Kidney (tissue), 14 donors: Measurements from ENCODE around the gene AGBL1. TPM values are rescaled to one million over a fixed set of nuclear protein-coding genes. Genes with fewer than 3 reads are reported as not detected.

ENCODE experiments used
- DNase-seq, 5 donors: peaks; one replicate each; pipeline ENCODE4 v3.0.0-alpha.2; 2013 to 2020
- FAIRE-seq: peaks from 2 replicates; lab custom pipeline; 2012; peaks lifted over from hg19 to GRCh38; lab: Jason Lieb, UNC
- H3K27ac ChIP-seq, 2 donors: one replicate each; pipeline ENCODE4 v1.7.0; 2013; ENCODE audit warnings: low read depth in 2 of 2, low read length in 2 of 2, inconsistent platforms in 1 of 2
- H3K27me3 ChIP-seq: one replicate; pipeline ENCODE4 v1.7.1; 2013; ENCODE audit warnings: low read length, inconsistent platforms; ENCODE audit not compliant: control insufficient read depth, insufficient read depth
- H3K36me3 ChIP-seq, 3 donors: one replicate each; pipeline versions ENCODE4 v1.7.0 to v1.7.1; 2013; ENCODE audit warnings: low read length in 3 of 3, control low read depth in 1 of 3, inconsistent platforms in 1 of 3; ENCODE audit not compliant: insufficient read depth in 3 of 3, control insufficient read depth in 2 of 3
- H3K4me1 ChIP-seq, 3 donors: one replicate each; pipeline versions ENCODE4 v1.7.0 to v1.7.1; 2013; ENCODE audit warnings: low read length in 3 of 3, inconsistent platforms in 1 of 3, low read depth in 1 of 3; ENCODE audit not compliant: control insufficient read depth in 2 of 3, insufficient read depth in 2 of 3
- H3K4me3 ChIP-seq, 3 donors: one replicate each; pipeline versions ENCODE4 v1.7.0 to v1.8.1; 2013; ENCODE audit warnings: low read length in 3 of 3, control low read depth in 1 of 3, inconsistent platforms in 1 of 3
- H3K9ac ChIP-seq, 3 donors: one replicate each; pipeline versions ENCODE4 v1.7.0 to v1.7.1; 2013; ENCODE audit warnings: low read length in 3 of 3, control low read depth in 1 of 3, inconsistent platforms in 1 of 3
- H3K9me3 ChIP-seq, 3 donors: one replicate each; pipeline versions ENCODE4 v1.7.0 to v1.7.1; 2013; ENCODE audit warnings: low read length in 3 of 3, control low read depth in 1 of 3, inconsistent platforms in 1 of 3; ENCODE audit not compliant: control insufficient read depth in 2 of 3, insufficient read depth in 1 of 3
- intact Hi-C: fragments of 100-400 bp; cut with DNase I; formaldehyde crosslinking; loops from one replicate; pipeline ENCODE4 v1.11.1; 2022
- polyA plus RNA-seq: library from polyadenylated mRNA; stranded (reverse); fragments of 350-450 nt; fragmentation: Illumina TruSeq; extraction: RNeasy Lipid Tissue Mini Kit (QIAGEN cat#74804); gene quantifications from one replicate; pipeline ENCODE4 v1.2.3, GENCODE V29; 2014; ENCODE audit warnings: low read depth, low replicate concordance; ENCODE audit not compliant: insufficient read depth
- total RNA-seq: library from RNA; stranded (reverse); fragmentation: NEBNext Ultra II Directional; extraction: Animal tissue kit (Norgen Biotek cat#: 25700); gene quantifications from one replicate; pipeline ENCODE4 v1.2.1, GENCODE V29; 2021
- TF ChIP-seq, protein P1 (sequence below): IDR thresholded peaks from 3 replicates; pipeline ENCODE4 v1.5.1; 2012; ENCODE audit warnings: mild to moderate bottlenecking, moderate library complexity, borderline replicate concordance; ENCODE audit not compliant: insufficient read depth; ENCODE audit errors: extremely low read depth
- donor health status: control.
- donor health status: control.
- donor health status: control.
- donor health status: control.
- donor health status: control.
- donor health status: DM: yes; HTN: yes; CAD: no.
- donor health status: Normal renal cell carcinoma (clear cell type).

The AGBL1 gene
- total and polyA plus RNA-seq, 2 donors from 2014 or later = not detected

DNA sequence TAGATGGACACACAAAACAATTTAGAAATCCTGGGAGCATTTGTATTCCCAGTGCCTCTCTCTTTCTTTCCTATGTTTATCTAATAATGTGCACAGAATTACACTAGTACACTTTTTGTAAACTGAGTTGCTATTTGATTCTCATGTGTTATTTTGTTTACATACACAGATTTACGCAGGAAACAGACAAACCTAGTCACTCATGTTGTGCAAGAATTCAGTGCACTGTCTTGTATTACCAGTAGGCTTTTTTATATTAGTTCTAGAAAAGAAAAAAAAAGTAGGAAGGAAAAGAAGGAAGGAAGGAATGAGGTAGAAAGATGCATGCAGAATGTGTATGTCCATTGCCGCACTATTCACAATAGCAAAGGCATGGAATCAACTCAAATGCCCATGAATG lies 257.4 kb downstream of the AGBL1 start:
- no peak overlapping the region for H3K4me3 ChIP-seq
- H3K4me1 ChIP-seq = no peaks in the 10 kb centered on the region
- TF ChIP-seq, protein P1, sequence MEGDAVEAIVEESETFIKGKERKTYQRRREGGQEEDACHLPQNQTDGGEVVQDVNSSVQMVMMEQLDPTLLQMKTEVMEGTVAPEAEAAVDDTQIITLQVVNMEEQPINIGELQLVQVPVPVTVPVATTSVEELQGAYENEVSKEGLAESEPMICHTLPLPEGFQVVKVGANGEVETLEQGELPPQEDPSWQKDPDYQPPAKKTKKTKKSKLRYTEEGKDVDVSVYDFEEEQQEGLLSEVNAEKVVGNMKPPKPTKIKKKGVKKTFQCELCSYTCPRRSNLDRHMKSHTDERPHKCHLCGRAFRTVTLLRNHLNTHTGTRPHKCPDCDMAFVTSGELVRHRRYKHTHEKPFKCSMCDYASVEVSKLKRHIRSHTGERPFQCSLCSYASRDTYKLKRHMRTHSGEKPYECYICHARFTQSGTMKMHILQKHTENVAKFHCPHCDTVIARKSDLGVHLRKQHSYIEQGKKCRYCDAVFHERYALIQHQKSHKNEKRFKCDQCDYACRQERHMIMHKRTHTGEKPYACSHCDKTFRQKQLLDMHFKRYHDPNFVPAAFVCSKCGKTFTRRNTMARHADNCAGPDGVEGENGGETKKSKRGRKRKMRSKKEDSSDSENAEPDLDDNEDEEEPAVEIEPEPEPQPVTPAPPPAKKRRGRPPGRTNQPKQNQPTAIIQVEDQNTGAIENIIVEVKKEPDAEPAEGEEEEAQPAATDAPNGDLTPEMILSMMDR = no peak
- no peak overlapping the region for H3K9ac ChIP-seq
- H3K27ac ChIP-seq = no peak overlapping the region
- no peak for DNase-seq
- H3K36me3 ChIP-seq = no peaks in the 10 kb centered on the region
- intact Hi-C loops = no loop called here
- no peaks in the 10 kb centered on the region for H3K9me3 ChIP-seq
- no peak for FAIRE-seq
- H3K27me3 ChIP-seq = no peaks in the 10 kb centered on the region

DNA sequence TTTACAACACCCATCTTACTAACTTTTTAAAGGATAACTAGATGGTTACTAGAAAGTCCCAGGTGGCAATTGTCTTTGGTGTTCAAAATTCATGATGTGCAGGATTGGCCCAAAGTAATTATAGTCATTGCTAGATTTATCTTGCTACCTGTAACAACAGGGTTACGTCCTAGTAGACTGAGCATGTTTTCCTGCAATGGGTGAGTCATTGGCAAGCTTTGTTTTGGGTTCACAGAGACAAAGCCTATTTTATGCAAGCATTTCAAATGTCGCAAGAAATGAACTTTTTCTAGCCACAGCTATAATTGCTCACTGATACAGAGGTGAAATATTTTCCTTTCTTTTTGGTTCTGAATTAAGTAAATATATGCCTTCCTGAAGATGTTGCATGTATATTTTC lies 267.6 kb downstream of the AGBL1 start:
- Histone ChIP-seq H3K36me3 (no peaks in the 10 kb centered on the region), H3K9me3 (no peaks in the 10 kb centered on the region), H3K4me3 (no peak overlapping the region), H3K9ac (no peak overlapping the region), H3K4me1 (no peaks in the 10 kb centered on the region), H3K27me3 (no peaks in the 10 kb centered on the region), H3K27ac (no peak overlapping the region)
- DNase-seq (no peak), FAIRE-seq (no peak)
- intact Hi-C loops = no loop called here
- TF ChIP-seq, protein P1 = no peak

DNA sequence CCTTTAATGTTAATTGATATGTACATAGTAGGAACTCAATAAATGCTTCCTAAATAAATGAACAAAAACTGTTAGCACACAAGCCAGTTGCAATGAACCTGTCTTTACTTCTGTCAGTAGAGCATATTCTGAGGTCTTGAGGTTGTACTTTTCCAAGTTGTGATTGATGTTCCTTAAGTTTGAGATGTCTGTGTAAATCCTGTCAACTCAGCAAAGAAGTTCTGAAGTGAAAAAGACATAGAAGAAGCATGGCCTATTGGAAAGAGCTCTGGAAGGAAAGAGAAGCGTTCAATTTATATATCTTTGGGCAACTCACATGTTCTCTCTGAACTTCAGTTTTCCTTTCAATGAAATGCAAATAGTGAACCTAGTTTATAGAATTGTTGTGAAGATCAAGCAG lies 269.9 kb downstream of the AGBL1 start:
- Histone ChIP-seq H3K27ac (no peak overlapping the region), H3K27me3 (no peaks in the 10 kb centered on the region), H3K36me3 (no peaks in the 10 kb centered on the region), H3K9me3 (no peaks in the 10 kb centered on the region), H3K4me1 (no peaks in the 10 kb centered on the region), H3K4me3 (no peak overlapping the region), H3K9ac (no peak overlapping the region)
- TF ChIP-seq, protein P1 = no peak
- DNase-seq = no peak
- no peak for FAIRE-seq
- intact Hi-C loops = no loop called here

DNA sequence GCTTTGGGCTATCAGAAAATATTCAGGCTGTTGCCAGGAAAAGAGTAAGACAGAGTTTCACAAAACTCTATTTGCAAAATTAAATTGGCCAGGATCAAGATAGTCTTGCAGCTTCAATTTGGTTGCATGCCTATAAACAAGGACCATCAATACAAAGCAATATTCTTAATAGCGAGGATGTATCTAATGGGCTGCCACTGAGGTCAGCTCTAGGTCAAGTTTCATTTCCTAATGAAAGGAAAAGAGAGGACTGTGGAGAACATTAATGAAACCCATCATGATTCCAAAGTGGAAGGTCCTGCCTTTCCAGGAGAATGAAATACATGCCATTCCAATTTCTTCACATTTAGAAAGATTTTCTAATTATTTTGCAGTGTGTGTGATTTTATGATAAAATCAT lies 273.5 kb downstream of the AGBL1 start:
- DNase-seq (no peak), FAIRE-seq (no peak)
- no peaks in the 10 kb centered on the region for H3K4me1 ChIP-seq
- H3K9ac ChIP-seq = no peak overlapping the region
- no peak overlapping the region for H3K4me3 ChIP-seq
- H3K9me3 ChIP-seq = no peaks in the 10 kb centered on the region
- H3K27ac ChIP-seq = no peak overlapping the region
- no peaks in the 10 kb centered on the region for H3K27me3 ChIP-seq
- H3K36me3 ChIP-seq = no peaks in the 10 kb centered on the region
- intact Hi-C loops = no loop called here
- TF ChIP-seq, protein P1 = no peak
